B cell (primary cell): ENCODE data around the gene PLRG1. TPM values are rescaled to one million over a fixed set of nuclear protein-coding genes. Genes with fewer than 3 reads are reported as not detected.
"Not testable (repeated sequence)": the region's sequence is repeated elsewhere in the genome, so short reads cannot be mapped to it uniquely, and the experiment has no call there.

Experiments
- ATAC-seq: fragments of 200-7000 bp; cut with Tn5 transposase; one replicate; pipeline ENCODE4 v1.10.0; 2021; ENCODE audit warnings: low read depth, mild to moderate bottlenecking, moderate number of reproducible peaks, moderate library complexity
- CTCF ChIA-PET: fragments of 350-600 bp; sonication (Branson Sonifier 250); formaldehyde crosslinking; loops from one replicate; lab custom pipeline; 2021; ENCODE audit warnings: antibody characterized with exemption, inconsistent platforms; lab: Charles Lee
- POLR2A ChIA-PET: fragments of 350-600 bp; sonication (Branson Sonifier 250); formaldehyde crosslinking; loops from one replicate; lab custom pipeline; 2021; ENCODE audit warnings: antibody characterized with exemption; lab: Charles Lee
- DNase-seq: peaks from one replicate; pipeline ENCODE4 v3.0.0; 2013
- H2AFZ ChIP-seq: 2 replicates; pipeline ENCODE4 v1.6.1; 2012; ENCODE audit warnings: mild to moderate bottlenecking, low read depth, low read length; ENCODE audit not compliant: insufficient read depth, poor library complexity, severe bottlenecking
- H3K27ac ChIP-seq, 2 donors: 1 replicate in 1 of 2; 2 replicates in 1 of 2; pipeline ENCODE4 v1.5.1; 2012 to 2013; ENCODE audit warnings: low read length in 2 of 2, mild to moderate bottlenecking in 2 of 2, moderate library complexity in 1 of 2
- H3K27me3 ChIP-seq, 4 experiments: fragments of 200-600 bp in 1 of 4; sonication (generic) in 1 of 4; replicated peaks in 1 of 4; 1 replicate in 2 of 4; 2 replicates in 2 of 4; pipeline versions ENCODE4 v1.6.1 to v1.7.0; 2013 to 2016; ENCODE audit warnings: low read length in 3 of 4, mild to moderate bottlenecking in 2 of 4, mixed read lengths in 1 of 4, moderate library complexity in 1 of 4; ENCODE audit not compliant: insufficient read depth in 4 of 4, control insufficient read depth in 3 of 4; ENCODE audit errors: control extremely low read depth in 1 of 4
- H3K36me3 ChIP-seq, 2 experiments: replicated peaks in 1 of 2; 1 replicate in 1 of 2; 2 replicates in 1 of 2; pipeline versions ENCODE4 v1.6.1 to v1.7.1; 2013; ENCODE audit warnings: low read length in 1 of 2; ENCODE audit not compliant: insufficient read depth in 2 of 2, control insufficient read depth in 1 of 2; ENCODE audit errors: control extremely low read depth in 1 of 2, extremely low read depth in 1 of 2
- H3K4me1 ChIP-seq, 2 donors: fragments of 200-600 bp in 1 of 2; sonication (generic) in 1 of 2; 1 replicate in 1 of 2; 2 replicates in 1 of 2; pipeline versions ENCODE4 v1.5.1 to v1.6.1; 2013 to 2017; ENCODE audit warnings: low read length in 2 of 2; ENCODE audit not compliant: control insufficient read depth in 2 of 2, insufficient read depth in 2 of 2
- H3K4me2 ChIP-seq: replicated peaks from 2 replicates; pipeline ENCODE3; 2012; ENCODE audit warnings: mild to moderate bottlenecking, low read depth, low read length; ENCODE audit not compliant: poor library complexity, severe bottlenecking
- H3K4me3 ChIP-seq, 5 experiments: fragments of 200-600 bp in 1 of 5; sonication (generic) in 1 of 5; 1 replicate in 3 of 5; 2 replicates in 2 of 5; pipeline versions ENCODE4 v1.5.1 to v1.7.0; 2011 to 2016; ENCODE audit warnings: low read length in 4 of 5, mild to moderate bottlenecking in 4 of 5, low read depth in 2 of 5, control low read depth in 1 of 5, moderate library complexity in 1 of 5; ENCODE audit not compliant: insufficient read depth in 1 of 5; ENCODE audit errors: control extremely low read depth in 1 of 5, extremely low read depth in 1 of 5
- H3K79me2 ChIP-seq: fragments of 200-600 bp; sonication (generic); one replicate; pipeline ENCODE4 v1.6.0; 2016; ENCODE audit warnings: low read length; ENCODE audit not compliant: control insufficient read depth, insufficient read depth
- H3K9ac ChIP-seq: fragments of 200-600 bp; sonication (generic); 2 replicates; pipeline ENCODE4 v1.6.1; 2017; ENCODE audit warnings: mild to moderate bottlenecking, low read length, moderate library complexity
- H3K9me3 ChIP-seq, 3 donors: one replicate each; pipeline versions ENCODE4 v1.6.1 to v1.7.1; 2013; ENCODE audit warnings: low read length in 2 of 3; ENCODE audit not compliant: control insufficient read depth in 2 of 3, insufficient read depth in 1 of 3; ENCODE audit errors: control extremely low read depth in 1 of 3
- H4K20me1 ChIP-seq: 2 replicates; pipeline ENCODE4 v1.6.0; 2012; ENCODE audit warnings: mild to moderate bottlenecking, low read length; ENCODE audit not compliant: insufficient read depth, control insufficient read depth, poor library complexity, severe bottlenecking
- H3K27ac Mint-ChIP-seq: one replicate; pipeline ENCODE4 v1.8.0; 2021; ENCODE audit warnings: mixed read lengths
- H3K27me3 Mint-ChIP-seq: one replicate; pipeline ENCODE4 v1.8.0; 2021; ENCODE audit warnings: mixed read lengths
- H3K4me1 Mint-ChIP-seq: one replicate; pipeline ENCODE4 v1.8.0; 2021; ENCODE audit warnings: mixed read lengths
- H3K4me3 Mint-ChIP-seq: one replicate; pipeline ENCODE4 v1.8.0; 2021; ENCODE audit warnings: mixed read lengths
- H3K9me3 Mint-ChIP-seq: one replicate; pipeline ENCODE4 v1.8.0; 2022; ENCODE audit warnings: mixed read lengths; ENCODE audit not compliant: insufficient read depth
- CTCF ChIP-seq: fragments of 200-600 bp; IDR thresholded peaks from one replicate; pipeline ENCODE4 v1.8.0; 2022; ENCODE audit warnings: antibody characterized with exemption, mild to moderate bottlenecking
- EZH2 ChIP-seq: IDR thresholded peaks from 2 replicates; pipeline ENCODE4 v1.6.1; 2012; ENCODE audit warnings: borderline replicate concordance, low read depth, mild to moderate bottlenecking, moderate library complexity, low read length; ENCODE audit not compliant: insufficient read depth, poor library complexity, severe bottlenecking
- WGBS: methylation state at CpG from one replicate; pipeline ENCODE4 v1.1.5; 2013; ENCODE audit warnings: missing lambda C conversion rate; ENCODE audit not compliant: insufficient coverage; 5-methylcytosine and 5-hydroxymethylcytosine counted together
- intact Hi-C: fragments of 100-400 bp; cut with micrococcal nuclease; formaldehyde crosslinking; loops from one replicate; pipeline ENCODE4 v1.10.0; 2022
- polyA plus RNA-seq: library from polyadenylated mRNA; depleted of rRNA; stranded (reverse); fragments of >200 nt; gene quantifications from 2 replicates; pipeline ENCODE4 v1.2.3, GENCODE V29; 2012
- total RNA-seq, 2 donors: library from RNA; stranded (reverse); fragments of 120-200 nt in 1 of 2; gene quantifications; 1 replicate in 1 of 2; 2 replicates in 1 of 2; pipeline versions ENCODE4 v1.2.3 to v1.2.4, GENCODE V29; 2013 to 2022

Gene PLRG1
- total and polyA plus RNA-seq, 2 donors (not counting 1 experiment from before 2014, with no cell fraction given), result 41.8 to 79.0 TPM

DNA sequence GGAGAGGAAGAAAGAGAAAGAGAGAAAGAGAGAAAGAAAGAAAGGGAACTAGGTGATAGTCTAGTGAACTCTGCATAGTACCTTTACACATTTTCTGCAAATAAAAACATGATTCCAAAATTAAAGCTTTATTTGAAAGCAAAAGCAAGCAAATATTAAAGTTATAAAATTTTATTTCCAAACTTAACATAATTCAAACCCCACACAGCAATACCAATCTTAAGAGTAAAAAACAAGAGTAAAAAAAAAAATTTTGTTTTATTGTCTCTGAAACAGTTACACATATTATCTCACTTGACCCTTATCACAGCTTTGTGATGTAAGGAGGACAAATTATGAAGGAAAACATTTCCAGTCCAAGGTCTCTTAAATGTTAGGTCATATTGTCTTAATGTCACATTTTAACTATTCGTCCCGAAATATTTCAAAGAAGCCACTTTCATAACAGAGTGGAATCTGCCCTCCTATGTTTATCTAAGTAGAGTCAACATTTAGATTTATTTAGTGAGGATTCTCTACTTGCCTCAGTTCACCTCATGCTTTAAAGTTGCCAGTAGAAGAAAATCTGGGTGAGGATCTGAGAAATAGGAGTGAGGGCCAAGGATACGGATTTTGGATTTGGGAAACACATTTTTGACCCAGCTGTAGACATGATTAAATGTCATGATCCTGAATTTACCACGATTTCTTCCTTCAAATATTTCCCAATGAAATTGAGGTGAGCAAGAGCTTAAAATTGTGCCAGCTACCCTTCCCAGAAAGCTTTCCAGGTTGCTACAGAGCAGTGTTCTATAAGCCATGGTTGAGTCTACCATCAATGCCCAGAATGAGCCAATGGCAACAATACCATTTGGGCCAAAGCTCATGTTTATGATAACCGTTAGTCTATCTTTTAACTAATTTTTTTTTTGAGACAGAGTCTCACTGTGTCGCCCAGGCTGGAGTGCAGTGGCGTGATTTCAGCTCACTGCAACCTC is 47.9 kb upstream of the PLRG1 start:
- no peaks in the 10 kb centered on the region for H3K79me2 ChIP-seq
- H3K4me1 ChIP-seq, result no peaks in the 10 kb centered on the region
- Mint-ChIP-seq H3K4me1 (no peaks in the 10 kb centered on the region), H3K27me3 (peaks cover 25% of the 10 kb centered on the region), H3K4me3 (no peak overlapping the region), H3K27ac (no peak overlapping the region), H3K9me3 (no peaks in the 10 kb centered on the region)
- no peaks in the 10 kb centered on the region for H3K36me3 ChIP-seq
- ChIA-PET CTCF (no interaction called here), POLR2A (no interaction called here)
- no peak for ATAC-seq
- H3K4me2 ChIP-seq, result no peak overlapping the region
- DNase-seq, result no peak
- WGBS, result 82% methylated on average over 4 of the region's 7 CpGs
- H3K4me3 ChIP-seq, result no peak overlapping the region
- H4K20me1 ChIP-seq, result no peaks in the 10 kb centered on the region
- H2AFZ ChIP-seq, result no peak overlapping the region
- intact Hi-C loops, result no loop called here
- no peaks in the 10 kb centered on the region for H3K9me3 ChIP-seq
- H3K27me3 ChIP-seq, result peaks cover 0 to 8% (median 4%) of the 10 kb centered on the region in 4 experiments
- H3K27ac ChIP-seq, result no peak overlapping the region
- no peak for TF ChIP-seq EZH2
- TF ChIP-seq CTCF, result no peak
- no peak overlapping the region for H3K9ac ChIP-seq

GRCh38 chr4:154597281-154597680 is 47.1 kb upstream of the PLRG1 start:
- H2AFZ ChIP-seq, H3K9me3 Mint-ChIP-seq, H3K36me3 ChIP-seq, H3K4me3 ChIP-seq, H3K27me3 ChIP-seq, H3K9me3 ChIP-seq, H4K20me1 ChIP-seq, H3K79me2 ChIP-seq, H3K4me2 ChIP-seq, H3K27ac Mint-ChIP-seq, CTCF ChIA-PET, POLR2A ChIA-PET, intact Hi-C loops, DNase-seq, H3K4me1 ChIP-seq, ATAC-seq, H3K4me1 Mint-ChIP-seq, H3K9ac ChIP-seq, H3K27ac ChIP-seq, H3K4me3 Mint-ChIP-seq: not testable (repeated sequence)
- H3K27me3 Mint-ChIP-seq, result peaks cover 17% of the 10 kb centered on the region
- WGBS, result 98% methylated on average over 10 of the region's 11 CpGs
